Bone marrow (tissue), 2 donors: ENCODE results near the gene PRKCZ.
"Not testable (repeated sequence)": the region's sequence is repeated elsewhere in the genome, so short reads cannot be mapped to it uniquely, and the experiment has no call there.

Source experiments
- DNase-seq, 2 donors: peaks; one replicate each; lab custom pipeline; 2025; lab: John Stamatoyannopoulos, UW

Gene PRKCZ

GRCh38 chr1:2103266-2103900 is 53.2 kb downstream of the PRKCZ start:
- DNase-seq: no peak

- DNase-seq: no peak
Measured at GRCh38 chr1:2103901-2104590, 53.8 kb downstream of the PRKCZ start.

- no peak for DNase-seq
Measured at GRCh38 chr1:2104621-2105427, 54.6 kb downstream of the PRKCZ start.

GRCh38 chr1:2105781-2106524 is 55.7 kb downstream of the PRKCZ start:
- DNase-seq: no peak

GRCh38 chr1:2106659-2107405 is 56.6 kb downstream of the PRKCZ start:
- DNase-seq: no peak

DNA sequence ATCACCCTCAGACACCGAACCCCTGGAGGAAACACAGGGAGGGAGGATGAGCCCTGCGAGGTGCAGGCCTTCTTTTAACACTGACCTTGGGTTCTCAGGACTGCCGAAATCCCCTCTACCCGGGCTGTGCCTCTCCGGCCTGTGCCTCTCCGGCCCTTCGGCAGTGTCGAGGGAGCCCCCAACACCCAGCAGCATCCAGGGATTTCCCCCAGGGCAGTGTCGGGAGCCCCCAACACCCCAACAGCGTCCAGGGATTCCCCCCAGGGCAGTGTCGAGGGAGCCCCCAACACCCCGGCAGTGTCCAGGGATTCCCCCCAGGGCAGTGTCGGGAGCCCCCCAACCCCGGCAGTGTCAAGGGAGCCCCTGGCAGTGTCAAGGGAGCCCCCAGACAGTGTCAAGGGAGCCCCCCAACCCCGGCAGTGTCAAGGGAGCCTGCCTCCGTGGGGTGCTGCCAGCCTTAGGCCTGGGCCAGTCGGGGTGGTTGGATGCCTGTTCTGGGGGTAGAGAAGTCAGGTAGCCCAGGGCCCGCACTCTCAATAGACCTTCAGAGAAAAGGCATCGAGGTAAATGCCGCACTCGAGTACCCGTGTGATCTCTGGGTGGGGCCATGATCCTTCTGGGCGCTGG is 57.5 kb downstream of the PRKCZ start:
- no peak for DNase-seq

GRCh38 chr1:2108213-2108876 is 58.1 kb downstream of the PRKCZ start:
- no peak for DNase-seq

GRCh38 chr1:2108877-2109580 is 58.8 kb downstream of the PRKCZ start:
- no peak for DNase-seq

- no peak for DNase-seq
Measured at GRCh38 chr1:2109581-2110021, 59.4 kb downstream of the PRKCZ start.

DNA sequence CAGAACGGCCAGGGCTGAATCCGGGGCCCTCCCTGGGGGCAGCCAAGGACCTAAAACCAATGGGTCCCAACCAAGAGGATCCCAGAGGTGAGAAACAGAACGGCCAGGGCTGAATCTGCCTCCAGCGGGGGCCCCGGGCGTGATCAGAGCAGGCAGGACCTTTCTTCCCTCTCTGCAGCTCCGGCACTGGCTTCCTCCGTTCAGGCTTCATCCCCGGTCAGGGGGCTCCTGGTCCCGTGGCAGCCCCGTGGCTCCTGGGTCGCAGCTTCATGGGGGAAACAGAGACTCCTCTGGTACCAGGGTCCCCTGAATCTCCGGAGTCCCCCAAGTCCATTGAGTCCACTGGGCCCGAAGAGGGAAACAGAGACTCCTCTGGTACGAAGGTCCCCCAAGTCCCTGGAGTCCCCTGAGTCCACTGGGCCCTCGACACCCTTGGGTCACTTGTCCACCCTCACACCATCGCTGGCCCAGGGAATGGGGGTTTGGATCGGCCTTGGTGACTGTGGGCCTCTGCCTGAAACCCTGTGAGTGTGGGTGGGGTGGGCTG is 60.1 kb downstream of the PRKCZ start:
- no peak for DNase-seq

DNA sequence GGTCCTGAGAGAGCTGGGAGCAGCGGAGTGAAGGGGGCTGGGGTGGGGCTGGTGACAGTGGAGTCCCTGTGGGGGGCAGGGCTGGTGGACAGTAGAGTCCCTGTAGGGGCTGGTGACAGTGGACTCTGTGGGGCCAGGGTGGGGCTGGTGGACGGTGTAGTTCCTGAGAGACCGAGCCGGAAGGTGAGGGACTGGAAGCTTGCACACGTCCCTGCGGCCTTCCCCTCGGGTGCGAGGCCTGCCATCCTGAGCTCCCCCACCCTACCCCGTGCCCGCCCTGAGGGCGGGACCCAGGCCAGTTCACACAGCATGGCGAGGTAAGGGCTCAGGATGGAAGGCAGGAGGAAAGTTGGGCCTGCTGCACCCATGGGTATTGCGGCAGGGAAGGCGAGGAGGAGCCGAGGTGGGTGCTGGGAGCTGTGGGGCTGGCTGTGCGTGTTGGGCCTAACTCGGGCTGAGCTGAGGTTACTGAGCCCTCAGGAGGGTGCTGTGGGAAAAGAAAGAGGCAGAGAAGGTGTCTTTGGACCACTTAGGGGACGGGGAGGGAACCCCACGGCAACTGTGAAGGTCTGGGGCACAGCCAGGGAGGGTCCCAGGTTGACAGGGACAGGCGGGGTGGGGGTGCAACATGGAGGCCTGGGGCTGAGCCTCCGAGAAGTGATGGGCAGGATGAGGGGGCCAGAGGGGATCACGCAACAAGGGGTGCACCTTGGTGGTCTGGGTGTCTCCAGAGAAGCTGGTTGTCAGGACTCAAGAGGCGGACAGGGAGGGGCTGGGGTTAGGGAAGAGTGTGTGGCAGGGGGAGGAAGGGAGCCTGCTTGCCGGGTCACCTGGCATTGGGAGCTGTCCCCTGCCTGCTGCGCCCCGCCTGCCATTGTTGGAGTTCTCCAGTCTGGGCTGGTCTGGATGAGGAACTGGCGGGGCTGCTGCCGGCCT is 60.8 kb downstream of the PRKCZ start:
- DNase-seq: no peak

DNA sequence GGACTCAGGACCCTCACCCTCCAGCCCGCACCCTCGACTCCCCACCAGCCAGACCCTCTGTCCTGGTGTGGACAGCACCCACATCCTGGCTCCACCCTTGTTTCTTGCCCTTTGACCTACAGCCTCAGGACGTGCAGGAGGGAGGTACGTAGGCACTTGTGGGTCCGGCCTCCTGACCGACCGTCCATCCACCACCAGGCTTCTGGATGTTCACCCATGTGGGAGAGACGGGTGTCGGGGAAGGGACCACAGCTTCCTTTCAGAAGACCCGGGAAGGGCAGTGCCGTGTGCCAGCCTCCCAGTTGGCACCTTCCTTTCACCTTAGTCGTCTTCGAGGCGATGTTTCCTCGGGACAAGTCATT is 61.4 kb downstream of the PRKCZ start:
- DNase-seq: no peak

DNA sequence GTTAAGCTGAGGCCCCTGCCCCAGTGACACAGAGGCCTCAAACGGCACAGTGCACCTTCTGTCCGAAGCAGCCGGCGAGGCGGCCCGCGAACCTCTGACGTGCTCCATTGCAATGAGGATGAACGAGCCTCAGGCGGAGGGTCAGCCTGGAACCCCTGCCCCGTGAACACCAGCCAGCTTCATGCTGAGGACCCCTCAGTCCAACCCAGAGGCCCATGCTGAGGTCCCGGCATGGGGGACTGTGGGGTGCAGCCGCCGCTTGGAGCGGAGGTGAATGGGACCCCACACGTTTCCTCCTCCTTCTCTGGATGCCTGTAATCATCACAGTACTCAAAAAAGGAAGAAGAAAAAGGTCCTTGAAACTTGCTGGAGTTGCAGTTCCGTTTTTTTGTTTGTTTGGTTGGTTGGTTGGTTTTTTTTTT is 62.1 kb downstream of the PRKCZ start:
- no peak for DNase-seq

GRCh38 chr1:2113620-2114135 is 63.5 kb downstream of the PRKCZ start:
- no peak for DNase-seq

DNA sequence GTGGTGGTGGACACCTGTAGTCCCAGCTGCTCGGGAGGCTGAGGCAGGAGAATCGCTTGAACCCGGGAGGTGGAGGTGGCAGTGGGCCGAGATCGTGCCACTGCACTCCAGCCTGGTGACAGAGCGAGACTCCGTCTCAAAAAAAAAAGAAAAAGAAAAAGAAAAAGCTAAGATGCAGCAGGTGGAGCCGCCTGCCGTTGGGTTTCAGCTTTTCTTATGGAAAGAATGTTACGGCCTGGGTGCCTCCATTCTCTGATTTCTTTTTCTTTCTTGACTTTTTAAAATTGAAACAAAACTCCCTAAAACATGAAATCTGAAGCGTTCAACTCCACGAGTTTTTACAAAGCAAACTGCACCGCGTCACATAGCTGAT is 64.4 kb downstream of the PRKCZ start:
- not testable (repeated sequence) for DNase-seq

- DNase-seq: no peak
Measured at GRCh38 chr1:2115008-2115641, 64.9 kb downstream of the PRKCZ start.

DNA sequence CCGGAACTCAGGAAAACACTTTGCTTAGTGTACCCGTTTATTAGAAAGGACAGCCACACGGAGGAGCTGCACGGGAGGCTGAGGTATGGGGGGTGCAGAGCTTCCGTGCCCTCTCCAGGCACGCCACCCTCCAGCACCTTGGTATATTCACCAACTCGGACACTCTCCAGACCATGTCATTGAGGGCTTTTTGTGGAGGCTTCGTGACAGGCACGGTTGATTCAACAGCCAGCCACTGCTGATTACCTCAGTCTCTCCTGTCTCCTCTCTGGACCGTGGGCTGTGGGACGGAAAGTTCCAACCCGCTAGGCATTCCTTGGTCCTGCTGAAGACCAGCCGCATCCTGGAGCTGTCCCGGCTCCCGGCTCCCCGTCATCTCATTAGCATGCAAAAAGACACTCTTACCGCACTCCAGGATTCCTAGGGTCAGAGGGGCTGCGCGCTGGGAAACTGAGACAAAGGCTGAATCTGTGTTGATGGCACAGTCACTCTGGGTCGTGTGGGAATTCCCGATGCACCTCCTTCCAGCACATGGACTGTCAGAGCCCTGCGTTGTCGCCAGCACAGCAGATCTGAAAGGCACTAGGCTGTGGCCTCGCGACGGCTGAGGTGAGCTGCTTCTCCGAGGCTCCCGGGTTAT is 65.6 kb downstream of the PRKCZ start:
- DNase-seq: no peak
